Smooth muscle cell (in vitro differentiated cells): ENCODE results near the gene PDE3A. TPM values are rescaled to one million over a fixed set of nuclear protein-coding genes. Genes with fewer than 3 reads are reported as not detected.

Source experiments
- DNase-seq: peaks from one replicate; lab custom pipeline; 2025; ENCODE audit not compliant: unreplicated experiment; lab: John Stamatoyannopoulos, UW
- H2AFZ ChIP-seq: fragments of 200-600 bp; sonication (generic); 2 replicates; pipeline ENCODE4 v1.6.0; 2016; ENCODE audit warnings: antibody characterized with exemption, low read depth, mild to moderate bottlenecking
- H3F3A ChIP-seq: fragments of 200-600 bp; sonication (generic); 2 replicates; pipeline ENCODE4 v1.6.0; 2017; ENCODE audit warnings: antibody characterized with exemption, low read depth
- H3K27ac ChIP-seq: fragments of 200-600 bp; sonication (generic); 2 replicates; pipeline ENCODE4 v1.5.1; 2016; ENCODE audit warnings: low read depth, mild to moderate bottlenecking
- H3K27me3 ChIP-seq: fragments of 200-600 bp; sonication (generic); 2 replicates; pipeline ENCODE4 v1.6.1; 2016; ENCODE audit warnings: low read depth, mild to moderate bottlenecking
- H3K36me3 ChIP-seq: fragments of 200-600 bp; sonication (generic); 2 replicates; pipeline ENCODE4 v1.5.1; 2016; ENCODE audit warnings: low read depth
- H3K4me1 ChIP-seq: fragments of 200-600 bp; sonication (generic); 2 replicates; pipeline ENCODE4 v1.5.1; 2016; ENCODE audit warnings: low read depth
- H3K4me2 ChIP-seq: fragments of 200-600 bp; sonication (generic); 2 replicates; pipeline ENCODE4 v1.6.0; 2016; ENCODE audit warnings: mild to moderate bottlenecking
- H3K4me3 ChIP-seq: fragments of 200-600 bp; sonication (generic); 2 replicates; pipeline ENCODE4 v1.5.1; 2016; ENCODE audit warnings: mild to moderate bottlenecking
- H3K79me2 ChIP-seq: fragments of 200-600 bp; sonication (generic); 2 replicates; pipeline ENCODE4 v1.6.0; 2016; ENCODE audit warnings: low read depth, mild to moderate bottlenecking
- H3K9ac ChIP-seq: fragments of 200-600 bp; sonication (generic); 2 replicates; pipeline ENCODE4 v1.6.0; 2016; ENCODE audit warnings: low read depth
- H3K9me3 ChIP-seq: fragments of 200-600 bp; sonication (generic); replicated peaks from 2 replicates; pipeline ENCODE4 v1.5.1; 2016; ENCODE audit warnings: low read depth
- H4K20me1 ChIP-seq: fragments of 200-600 bp; sonication (generic); 2 replicates; pipeline ENCODE4 v1.6.0; 2016; ENCODE audit warnings: low read depth
- WGBS: methylation state at CpG from one replicate; pipeline ENCODE4 v1.1.7; 2016; ENCODE audit warnings: low lambda C conversion rate; 5-methylcytosine and 5-hydroxymethylcytosine counted together
- polyA plus RNA-seq: library from polyadenylated mRNA; unstranded; fragments of >200 nt; fragmentation: Nextera tagmentation; extraction: Ambion mirVana; gene quantifications from 2 replicates; pipeline ENCODE4 v1.2.1, GENCODE V29; 2016
- total RNA-seq: library from RNA; depleted of rRNA; stranded (reverse); fragments of >200 nt; gene quantifications from 2 replicates; pipeline ENCODE4 v1.2.3, GENCODE V29; 2014
- TF ChIP-seq, protein P1 (sequence below): fragments of 200-600 bp; sonication (generic); IDR thresholded peaks from 2 replicates; pipeline ENCODE4 v1.5.1; 2017; ENCODE audit warnings: borderline replicate concordance, mild to moderate bottlenecking, antibody characterized with exemption; ENCODE audit not compliant: insufficient read depth, poor library complexity, severe bottlenecking

Gene PDE3A
- total and polyA plus RNA-seq, 2 experiments from 2014 or later: 1.3 to 6.1 TPM

DNA sequence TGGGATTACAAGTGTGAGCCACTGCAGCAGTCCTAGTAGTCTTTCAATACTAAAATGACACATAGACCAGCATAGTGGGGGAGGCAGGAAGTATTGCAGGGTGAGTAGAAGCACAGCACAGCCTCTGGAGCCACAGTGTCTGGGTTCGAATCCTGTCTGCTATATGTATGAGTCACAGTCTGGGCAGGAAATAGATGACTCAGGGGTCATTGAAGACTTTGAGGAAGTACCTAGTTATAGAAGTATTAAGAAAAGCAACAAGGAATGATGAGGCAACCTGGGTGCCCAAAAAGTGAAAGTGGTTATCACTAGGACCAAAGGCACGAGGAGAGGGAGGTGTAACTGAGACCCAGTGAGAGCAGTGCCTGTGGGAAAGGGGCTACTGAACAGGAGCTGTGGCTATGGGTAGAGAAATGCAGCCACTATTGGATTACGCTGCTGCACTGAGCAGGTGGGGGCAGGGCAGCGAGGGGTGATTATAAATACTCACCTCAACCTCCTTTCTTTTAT is 124.0 kb downstream of the PDE3A start:
- Histone ChIP-seq H4K20me1 (no peaks in the 10 kb centered on the region), H3K4me2 (no peak overlapping the region), H3K27me3 (no peaks in the 10 kb centered on the region), H3K9me3 (no peaks in the 10 kb centered on the region), H3K79me2 (no peaks in the 10 kb centered on the region), H3K36me3 (no peaks in the 10 kb centered on the region), H3K27ac (no peak overlapping the region), H3K4me1 (no peaks in the 10 kb centered on the region), H3K9ac (no peak overlapping the region), H3F3A (no peaks in the 10 kb centered on the region), H3K4me3 (no peak overlapping the region), H2AFZ (no peak overlapping the region)
- DNase-seq: no peak
- TF ChIP-seq, protein P1, sequence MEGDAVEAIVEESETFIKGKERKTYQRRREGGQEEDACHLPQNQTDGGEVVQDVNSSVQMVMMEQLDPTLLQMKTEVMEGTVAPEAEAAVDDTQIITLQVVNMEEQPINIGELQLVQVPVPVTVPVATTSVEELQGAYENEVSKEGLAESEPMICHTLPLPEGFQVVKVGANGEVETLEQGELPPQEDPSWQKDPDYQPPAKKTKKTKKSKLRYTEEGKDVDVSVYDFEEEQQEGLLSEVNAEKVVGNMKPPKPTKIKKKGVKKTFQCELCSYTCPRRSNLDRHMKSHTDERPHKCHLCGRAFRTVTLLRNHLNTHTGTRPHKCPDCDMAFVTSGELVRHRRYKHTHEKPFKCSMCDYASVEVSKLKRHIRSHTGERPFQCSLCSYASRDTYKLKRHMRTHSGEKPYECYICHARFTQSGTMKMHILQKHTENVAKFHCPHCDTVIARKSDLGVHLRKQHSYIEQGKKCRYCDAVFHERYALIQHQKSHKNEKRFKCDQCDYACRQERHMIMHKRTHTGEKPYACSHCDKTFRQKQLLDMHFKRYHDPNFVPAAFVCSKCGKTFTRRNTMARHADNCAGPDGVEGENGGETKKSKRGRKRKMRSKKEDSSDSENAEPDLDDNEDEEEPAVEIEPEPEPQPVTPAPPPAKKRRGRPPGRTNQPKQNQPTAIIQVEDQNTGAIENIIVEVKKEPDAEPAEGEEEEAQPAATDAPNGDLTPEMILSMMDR: no peak
- WGBS: 76% methylated on average over 4 of the region's 4 CpGs

DNA sequence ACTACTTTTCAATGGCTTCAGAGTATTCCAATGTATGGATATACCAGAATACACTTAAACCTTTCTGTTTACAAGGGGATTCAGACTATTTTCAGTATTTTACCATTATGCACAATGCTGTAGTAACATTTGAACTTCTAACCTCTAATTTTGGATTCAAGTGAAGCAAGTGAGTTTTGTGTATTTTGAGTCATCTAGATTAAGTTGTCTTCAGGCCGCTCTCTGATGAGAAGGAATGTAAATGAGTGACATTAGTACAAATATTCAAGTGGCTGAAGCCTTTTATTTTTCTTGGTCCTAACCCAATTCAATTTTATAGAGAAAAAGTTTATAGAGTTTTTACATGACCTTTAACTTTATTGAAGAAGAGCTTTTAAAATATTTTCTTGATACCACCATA is 125.6 kb downstream of the PDE3A start:
- Histone ChIP-seq H3K27me3 (no peaks in the 10 kb centered on the region), H3K4me3 (no peak overlapping the region), H3K36me3 (no peaks in the 10 kb centered on the region), H4K20me1 (no peaks in the 10 kb centered on the region), H3K9me3 (no peaks in the 10 kb centered on the region), H3K4me1 (no peaks in the 10 kb centered on the region), H2AFZ (no peak overlapping the region), H3K4me2 (no peak overlapping the region), H3F3A (no peaks in the 10 kb centered on the region), H3K9ac (no peak overlapping the region), H3K79me2 (no peaks in the 10 kb centered on the region), H3K27ac (no peak overlapping the region)
- 78% methylated on average over 1 of the region's 1 CpG for WGBS
- TF ChIP-seq, protein P1: no peak
- no peak for DNase-seq

DNA sequence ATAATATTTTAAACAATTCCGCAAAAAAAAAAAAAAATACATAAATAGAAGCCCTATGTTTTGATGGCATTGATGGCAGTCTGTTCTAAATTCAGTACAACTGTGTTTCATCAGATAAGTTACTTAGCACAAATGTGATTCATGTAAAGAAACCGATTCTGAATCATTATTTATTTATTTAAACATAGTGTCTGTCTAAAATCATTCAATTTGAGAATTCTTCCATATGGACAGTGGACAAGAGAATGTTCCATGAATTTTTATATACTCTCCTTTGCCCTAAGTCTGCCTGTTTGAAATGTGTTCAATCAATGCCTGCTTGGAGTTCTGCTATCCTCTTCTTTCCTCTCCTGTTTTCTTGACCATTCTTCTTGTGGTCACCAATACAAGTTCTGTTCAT is 126.5 kb downstream of the PDE3A start:
- Histone ChIP-seq H3K4me2 (no peak overlapping the region), H2AFZ (no peak overlapping the region)

DNA sequence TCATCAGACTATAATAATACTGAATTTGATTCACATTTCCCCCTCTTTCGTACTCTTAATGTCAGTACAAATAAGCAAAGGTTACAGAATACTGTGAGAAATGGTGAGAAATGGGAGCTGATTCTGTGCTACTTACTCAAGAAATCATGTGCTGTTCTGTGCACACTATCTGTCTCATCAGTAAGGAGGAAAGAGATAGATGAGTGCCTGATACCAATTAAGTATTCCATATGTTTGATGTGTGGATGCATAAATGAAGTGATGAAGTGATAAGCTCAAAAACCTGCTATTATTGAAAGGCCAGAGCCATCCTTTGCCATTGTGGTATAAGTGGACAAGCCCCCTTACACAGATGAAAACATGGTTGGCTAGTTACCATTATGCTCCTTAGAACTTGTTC is 127.7 kb downstream of the PDE3A start:
- Histone ChIP-seq H2AFZ (no peak overlapping the region), H4K20me1 (no peaks in the 10 kb centered on the region), H3K9ac (no peak overlapping the region), H3K4me3 (no peak overlapping the region), H3K4me1 (no peaks in the 10 kb centered on the region), H3K79me2 (no peaks in the 10 kb centered on the region), H3K4me2 (no peak overlapping the region), H3K36me3 (no peaks in the 10 kb centered on the region), H3K27me3 (no peaks in the 10 kb centered on the region), H3K9me3 (no peaks in the 10 kb centered on the region), H3K27ac (no peak overlapping the region), H3F3A (no peaks in the 10 kb centered on the region)
- WGBS: 97% methylated on average over 1 of the region's 1 CpG
- DNase-seq: no peak
- TF ChIP-seq, protein P1: no peak

More for the DNA sequence above, 126.5 kb downstream of the PDE3A start:
- Histone ChIP-seq H3K27me3 (no peaks in the 10 kb centered on the region), H3K36me3 (no peaks in the 10 kb centered on the region), H4K20me1 (no peaks in the 10 kb centered on the region), H3K9ac (no peak overlapping the region), H3K4me1 (no peaks in the 10 kb centered on the region), H3K79me2 (no peaks in the 10 kb centered on the region), H3K27ac (no peak overlapping the region), H3K4me3 (no peak overlapping the region), H3F3A (no peaks in the 10 kb centered on the region), H3K9me3 (no peaks in the 10 kb centered on the region)
- no peak for DNase-seq
- TF ChIP-seq, protein P1: no peak
- WGBS: 87% methylated on average over 2 of the region's 2 CpGs
